SK-N-SH (cell line): ENCODE measurements around the gene CDCA3. TPM values are rescaled to one million over a fixed set of nuclear protein-coding genes. Genes with fewer than 3 reads are reported as not detected.

Source experiments
- CTCF ChIA-PET: fragments of 300-600, 350-600 bp; formaldehyde crosslinking; extraction: SDS; loops from one replicate; lab custom pipeline; 2021; lab: Yijun Ruan, JAX
- POLR2A ChIA-PET: fragments of 350-600 bp; sonication (Branson Sonifier 250); formaldehyde crosslinking; extraction: SDS; loops from one replicate; lab custom pipeline; 2020; ENCODE audit warnings: antibody characterized with exemption, inconsistent platforms; lab: Yijun Ruan, JAX
- DNase-seq: peaks from one replicate; pipeline ENCODE4 v3.0.0; 2012
- H2AFZ ChIP-seq: fragments of 200-600 bp; sonication (generic); 2 replicates; pipeline ENCODE4 v1.8.1; 2016; ENCODE audit warnings: antibody characterized with exemption, mild to moderate bottlenecking, low read depth
- H3F3A ChIP-seq: fragments of 200-600 bp; sonication (generic); replicated peaks from 2 replicates; pipeline ENCODE3; 2016; ENCODE audit warnings: antibody characterized with exemption, mild to moderate bottlenecking; ENCODE audit not compliant: insufficient read depth
- H3K27ac ChIP-seq, 2 experiments: fragments of 200-500 bp in 1 of 2; fragments of 200-600 bp in 1 of 2; sonication (Bioruptor generic) in 1 of 2; sonication (generic), shearing (Covaris generic) in 1 of 2; 2 replicates each; pipeline versions ENCODE4 v1.5.1 to v1.6.1; 2014 to 2016; ENCODE audit warnings: low read depth in 2 of 2, inconsistent platforms in 1 of 2, low read length in 1 of 2, mild to moderate bottlenecking in 1 of 2, mixed read lengths in 1 of 2
- H3K27me3 ChIP-seq: fragments of 200-600 bp; sonication (generic), shearing (Covaris generic); 2 replicates; pipeline ENCODE4 v1.6.1; 2016; ENCODE audit warnings: mixed run types; ENCODE audit not compliant: insufficient read depth
- H3K36me3 ChIP-seq, 2 experiments: fragments of 200-500 bp in 1 of 2; fragments of 200-600 bp in 1 of 2; sonication (Bioruptor generic) in 1 of 2; sonication (generic) in 1 of 2; replicated peaks in 1 of 2; 2 replicates each; pipeline versions ENCODE3 to v1.5.1; 2014 to 2016; ENCODE audit warnings: low read length in 1 of 2, mild to moderate bottlenecking in 1 of 2; ENCODE audit not compliant: insufficient read depth in 2 of 2, control insufficient read depth in 1 of 2
- H3K4me1 ChIP-seq, 2 experiments: fragments of 200-500 bp in 1 of 2; fragments of 200-600 bp in 1 of 2; sonication (Bioruptor generic) in 1 of 2; sonication (generic), shearing (Covaris generic) in 1 of 2; 2 replicates each; pipeline versions ENCODE4 v1.5.1 to v1.6.1; 2014 to 2016; ENCODE audit warnings: low read depth in 1 of 2, low read length in 1 of 2, mixed run types in 1 of 2; ENCODE audit not compliant: insufficient read depth in 2 of 2, control insufficient read depth in 1 of 2
- H3K4me2 ChIP-seq: fragments of 200-600 bp; sonication (generic), shearing (Covaris generic); 2 replicates; pipeline ENCODE4 v1.6.1; 2017; ENCODE audit warnings: mixed run types
- H3K4me3 ChIP-seq, 2 experiments: fragments of 200-500 bp in 1 of 2; fragments of 200-600 bp in 1 of 2; sonication (Bioruptor generic) in 1 of 2; sonication (generic), shearing (Covaris generic) in 1 of 2; 2 replicates each; pipeline versions ENCODE4 v1.5.1 to v1.8.1; 2014 to 2016; ENCODE audit warnings: low read depth in 2 of 2, inconsistent platforms in 1 of 2, low read length in 1 of 2, mild to moderate bottlenecking in 1 of 2, mixed read lengths in 1 of 2, moderate library complexity in 1 of 2
- H3K79me2 ChIP-seq: fragments of 200-600 bp; sonication (generic); 2 replicates; pipeline ENCODE4 v1.8.1; 2017; ENCODE audit warnings: mild to moderate bottlenecking; ENCODE audit not compliant: insufficient read depth
- H3K9ac ChIP-seq: fragments of 200-600 bp; sonication (generic); 2 replicates; pipeline ENCODE4 v1.6.1; 2017; ENCODE audit warnings: mixed run types
- H3K9me2 ChIP-seq: fragments of 200-600 bp; sonication (generic); 2 replicates; pipeline ENCODE4 v1.6.1; 2017; ENCODE audit warnings: mixed run types
- H3K9me3 ChIP-seq: fragments of 200-600 bp; sonication (generic); 2 replicates; pipeline ENCODE4 v1.6.1; 2017; ENCODE audit warnings: mixed run types, mild to moderate bottlenecking, moderate library complexity
- H4K20me1 ChIP-seq: fragments of 200-600 bp; sonication (generic); 2 replicates; pipeline ENCODE4 v1.6.1; 2017; ENCODE audit warnings: mild to moderate bottlenecking, mixed run types; ENCODE audit not compliant: insufficient read depth
- ELF1 ChIP-seq: IDR thresholded peaks from 2 replicates; pipeline ENCODE4 v1.4.0; 2012
- FOXJ3 ChIP-seq: sonication (generic); formaldehyde crosslinking; IDR thresholded peaks from 2 replicates; pipeline ENCODE4 v1.5.1; 2020; ENCODE audit warnings: mild to moderate bottlenecking, missing genetic modification reagents
- FOXM1 ChIP-seq: IDR thresholded peaks from 2 replicates; pipeline ENCODE4 v1.4.0; 2012; ENCODE audit warnings: low read depth, mild to moderate bottlenecking
- GATA2 ChIP-seq: sonication (generic); formaldehyde crosslinking; IDR thresholded peaks from 2 replicates; pipeline ENCODE4 v1.5.0; 2020; ENCODE audit warnings: mild to moderate bottlenecking, missing genetic modification reagents
- MEF2A ChIP-seq: IDR thresholded peaks from 2 replicates; pipeline ENCODE4 v1.4.0; 2012; ENCODE audit warnings: low read depth, borderline replicate concordance
- POLR2AphosphoS5 ChIP-seq: IDR thresholded peaks from 2 replicates; pipeline ENCODE4 v1.6.1; 2012; ENCODE audit warnings: low read depth, low read length
- RXRA ChIP-seq: IDR thresholded peaks from 2 replicates; pipeline ENCODE4 v1.4.0; 2012; ENCODE audit warnings: low read depth, mild to moderate bottlenecking, borderline replicate concordance
- SIN3A ChIP-seq: IDR thresholded peaks from 2 replicates; pipeline ENCODE4 v1.6.1; 2012; ENCODE audit warnings: low read depth, mild to moderate bottlenecking, low read length, moderate library complexity, borderline replicate concordance
- SMC3 ChIP-seq: IDR thresholded peaks from 2 replicates; pipeline ENCODE4 v1.6.1; 2012; ENCODE audit warnings: low read depth, low read length, improper control_type of control experiment
- TAF1 ChIP-seq: IDR thresholded peaks from 2 replicates; pipeline ENCODE4 v1.6.1; 2012; ENCODE audit warnings: low read depth, mild to moderate bottlenecking, low read length, moderate library complexity, borderline replicate concordance
- TEAD4 ChIP-seq: IDR thresholded peaks from 2 replicates; pipeline ENCODE4 v1.4.0; 2012; ENCODE audit warnings: mild to moderate bottlenecking, borderline replicate concordance; ENCODE audit not compliant: insufficient read depth
- WGBS: methylation state at CpG from one replicate; pipeline ENCODE4 v1.1.6; 2017; ENCODE audit warnings: low lambda C conversion rate; 5-methylcytosine and 5-hydroxymethylcytosine counted together
- polyA plus RNA-seq, 3 experiments: library from polyadenylated mRNA; depleted of rRNA; stranded (reverse); fragments of >200 nt; gene quantifications; 2 replicates each; pipeline ENCODE4 v1.2.3, GENCODE V29; 2012
- TF ChIP-seq, protein P1 (sequence below): IDR thresholded peaks from 2 replicates; pipeline ENCODE4 v1.4.0; 2012; ENCODE audit warnings: low read depth, borderline replicate concordance
- TF ChIP-seq, protein P2 (sequence below): fragments of 150-350 bp; IDR thresholded peaks from 2 replicates; pipeline ENCODE4 v1.6.1; 2017; ENCODE audit warnings: antibody characterized with exemption, low read length, low read depth, borderline replicate concordance
- TF ChIP-seq, protein P3 (sequence below): fragments of 150-350 bp; IDR thresholded peaks from 2 replicates; pipeline ENCODE4 v1.6.1; 2016; ENCODE audit warnings: mild to moderate bottlenecking, low read depth, low read length

Gene CDCA3
- polyA plus RNA-seq, 1 of the 3 experiments (the other 2 are of a cell fraction): 33.0 TPM

DNA sequence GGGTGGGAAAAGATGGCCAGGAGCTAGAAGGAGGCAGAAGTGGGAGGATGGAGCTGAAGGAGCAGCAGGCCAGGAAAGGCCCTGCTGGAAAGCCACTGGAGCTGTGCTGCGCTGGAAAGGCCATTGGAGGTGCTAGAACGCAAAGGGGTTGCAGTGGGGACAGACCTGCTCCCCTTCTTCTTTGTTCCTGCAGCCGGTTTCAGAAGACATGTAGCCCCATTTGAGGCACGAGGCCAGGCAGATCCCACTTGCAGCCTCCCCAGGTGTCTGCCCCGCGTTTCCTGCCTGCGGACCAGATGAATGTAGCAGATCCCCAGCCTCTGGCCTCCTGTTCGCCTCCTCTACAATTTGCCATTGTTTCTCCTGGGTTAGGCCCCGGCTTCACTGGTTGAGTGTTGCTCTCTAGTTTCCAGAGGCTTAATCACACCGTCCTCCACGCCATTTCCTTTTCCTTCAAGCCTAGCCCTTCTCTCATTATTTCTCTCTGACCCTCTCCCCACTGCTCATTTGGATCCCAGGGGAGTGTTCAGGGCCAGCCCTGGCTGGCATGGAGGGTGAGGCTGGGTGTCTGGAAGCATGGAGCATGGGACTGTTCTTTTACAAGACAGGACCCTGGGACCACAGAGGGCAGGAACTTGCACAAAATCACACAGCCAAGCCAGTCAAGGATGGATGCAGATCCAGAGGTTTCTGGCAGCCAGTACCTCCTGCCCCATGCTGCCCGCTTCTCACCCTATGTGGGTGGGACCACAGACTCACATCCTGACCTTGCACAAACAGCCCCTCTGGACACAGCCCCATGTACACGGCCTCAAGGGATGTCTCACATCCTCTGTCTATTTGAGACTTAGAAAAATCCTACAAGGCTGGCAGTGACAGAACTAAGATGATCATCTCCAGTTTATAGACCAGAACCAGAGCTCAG lies 31.7 kb downstream of the CDCA3 start:
- WGBS: 97% methylated on average over 7 of the region's 13 CpGs
- TF ChIP-seq FOXJ3 (CRISPR knock-in tag) (no peak), SIN3A (no peak), POLR2AphosphoS5 (no peak), TEAD4 (no peak), SMC3 (no peak), TAF1 (no peak), FOXM1 (no peak), ELF1 (no peak), GATA2 (no peak)
- TF ChIP-seq, protein P1, sequence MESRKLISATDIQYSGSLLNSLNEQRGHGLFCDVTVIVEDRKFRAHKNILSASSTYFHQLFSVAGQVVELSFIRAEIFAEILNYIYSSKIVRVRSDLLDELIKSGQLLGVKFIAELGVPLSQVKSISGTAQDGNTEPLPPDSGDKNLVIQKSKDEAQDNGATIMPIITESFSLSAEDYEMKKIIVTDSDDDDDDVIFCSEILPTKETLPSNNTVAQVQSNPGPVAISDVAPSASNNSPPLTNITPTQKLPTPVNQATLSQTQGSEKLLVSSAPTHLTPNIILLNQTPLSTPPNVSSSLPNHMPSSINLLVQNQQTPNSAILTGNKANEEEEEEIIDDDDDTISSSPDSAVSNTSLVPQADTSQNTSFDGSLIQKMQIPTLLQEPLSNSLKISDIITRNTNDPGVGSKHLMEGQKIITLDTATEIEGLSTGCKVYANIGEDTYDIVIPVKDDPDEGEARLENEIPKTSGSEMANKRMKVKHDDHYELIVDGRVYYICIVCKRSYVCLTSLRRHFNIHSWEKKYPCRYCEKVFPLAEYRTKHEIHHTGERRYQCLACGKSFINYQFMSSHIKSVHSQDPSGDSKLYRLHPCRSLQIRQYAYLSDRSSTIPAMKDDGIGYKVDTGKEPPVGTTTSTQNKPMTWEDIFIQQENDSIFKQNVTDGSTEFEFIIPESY: no peak
- H4K20me1 ChIP-seq: no peaks in the 10 kb centered on the region

DNA sequence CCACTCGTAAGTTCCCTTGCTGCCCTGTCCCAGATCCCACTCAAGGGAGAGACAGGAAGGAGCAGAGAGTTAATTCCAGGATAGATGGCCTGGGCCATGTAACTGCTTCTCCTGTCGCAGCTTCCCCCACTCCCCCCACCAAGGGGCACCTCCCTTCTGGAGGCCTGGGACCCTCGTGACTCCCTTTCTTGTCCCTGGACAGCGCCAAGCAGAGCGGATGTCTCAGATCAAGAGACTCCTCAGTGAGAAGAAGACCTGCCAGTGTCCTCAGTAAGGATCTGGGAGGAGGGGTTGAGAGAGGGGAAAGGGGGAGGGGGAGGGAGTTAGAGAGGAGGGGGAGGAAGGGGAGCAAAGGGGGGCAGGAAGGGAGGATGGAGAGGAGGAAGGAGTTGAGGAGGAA lies 32.4 kb downstream of the CDCA3 start:
- CTCF ChIA-PET: interaction anchor here (1.1 to 8.3 kb wide), 5 partner anchors 10 to 65 kb away, joined by 3 to 74 read pairs (median 3); partner anchors contain the start of gene MLF2
- POLR2A ChIA-PET: interaction anchor here (0.6 kb wide), 1 partner anchor 52 kb away, joined by 3 read pairs; the partner anchor contains the start of gene PTMS
- H3K4me3 ChIP-seq: no peak overlapping the region

More for the DNA sequence above, 31.7 kb downstream of the CDCA3 start:
- POLR2A ChIA-PET: interaction anchor here (1.0 to 2.1 kb wide), 2 partner anchors 33 to 130 kb away, joined by 3 to 9 read pairs; partner anchors contain the start of genes CDCA3, USP5 and ZNF384
- H3K4me1 ChIP-seq: peaks cover 11 to 76% of the 10 kb centered on the region in 2 experiments; a peak in 2 of 4 replicates
- H3F3A ChIP-seq: no peaks in the 10 kb centered on the region
- no peak overlapping the region for H3K9ac ChIP-seq
- H3K9me3 ChIP-seq: no peaks in the 10 kb centered on the region
- no peak overlapping the region for H3K4me3 ChIP-seq
- H3K9me2 ChIP-seq: no peaks in the 10 kb centered on the region
- no peaks in the 10 kb centered on the region for H3K36me3 ChIP-seq
- no peak for DNase-seq
- H2AFZ ChIP-seq: no peak overlapping the region
- H3K27ac ChIP-seq: peak overlapping the region in 1 of 2 experiments; percentile 61; a peak in 1 of 4 replicates
- H3K27me3 ChIP-seq: no peaks in the 10 kb centered on the region
- H3K79me2 ChIP-seq: no peaks in the 10 kb centered on the region
- H3K4me2 ChIP-seq: no peak overlapping the region
- CTCF ChIA-PET: interaction anchor here (0.8 to 12.7 kb wide), 9 partner anchors 11 to 205 kb away, joined by 3 to 246 read pairs (median 6); partner anchors contain the start of genes MLF2 and SPSB2

More for the DNA sequence above, 32.4 kb downstream of the CDCA3 start:
- 98% methylated on average over 5 of the region's 5 CpGs for WGBS
- no peaks in the 10 kb centered on the region for H3K36me3 ChIP-seq
- peaks cover 11 to 72% of the 10 kb centered on the region in 2 experiments; a peak in 2 of 4 replicates for H3K4me1 ChIP-seq
- DNase-seq: no peak
- no peak overlapping the region for H3K27ac ChIP-seq
- H2AFZ ChIP-seq: no peak overlapping the region
- H3K27me3 ChIP-seq: no peaks in the 10 kb centered on the region
- TF ChIP-seq, protein P2, sequence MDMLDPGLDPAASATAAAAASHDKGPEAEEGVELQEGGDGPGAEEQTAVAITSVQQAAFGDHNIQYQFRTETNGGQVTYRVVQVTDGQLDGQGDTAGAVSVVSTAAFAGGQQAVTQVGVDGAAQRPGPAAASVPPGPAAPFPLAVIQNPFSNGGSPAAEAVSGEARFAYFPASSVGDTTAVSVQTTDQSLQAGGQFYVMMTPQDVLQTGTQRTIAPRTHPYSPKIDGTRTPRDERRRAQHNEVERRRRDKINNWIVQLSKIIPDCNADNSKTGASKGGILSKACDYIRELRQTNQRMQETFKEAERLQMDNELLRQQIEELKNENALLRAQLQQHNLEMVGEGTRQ: no peak
- no peak for TF ChIP-seq SMC3
- no peak for TF ChIP-seq MEF2A
- TF ChIP-seq RXRA: no peak
- TF ChIP-seq, protein P3, sequence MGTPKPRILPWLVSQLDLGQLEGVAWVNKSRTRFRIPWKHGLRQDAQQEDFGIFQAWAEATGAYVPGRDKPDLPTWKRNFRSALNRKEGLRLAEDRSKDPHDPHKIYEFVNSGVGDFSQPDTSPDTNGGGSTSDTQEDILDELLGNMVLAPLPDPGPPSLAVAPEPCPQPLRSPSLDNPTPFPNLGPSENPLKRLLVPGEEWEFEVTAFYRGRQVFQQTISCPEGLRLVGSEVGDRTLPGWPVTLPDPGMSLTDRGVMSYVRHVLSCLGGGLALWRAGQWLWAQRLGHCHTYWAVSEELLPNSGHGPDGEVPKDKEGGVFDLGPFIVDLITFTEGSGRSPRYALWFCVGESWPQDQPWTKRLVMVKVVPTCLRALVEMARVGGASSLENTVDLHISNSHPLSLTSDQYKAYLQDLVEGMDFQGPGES: no peak
- no peak for TF ChIP-seq TEAD4
- TF ChIP-seq ELF1: no peak
- H3K9me3 ChIP-seq: no peaks in the 10 kb centered on the region
- H3K9ac ChIP-seq: no peak overlapping the region
- no peaks in the 10 kb centered on the region for H3K9me2 ChIP-seq
- no peaks in the 10 kb centered on the region for H3K79me2 ChIP-seq
- no peaks in the 10 kb centered on the region for H3F3A ChIP-seq
- no peak overlapping the region for H3K4me2 ChIP-seq
- H4K20me1 ChIP-seq: no peaks in the 10 kb centered on the region
